GM19467 (cell line): ENCODE measurements around the gene NPSR1.
"Not testable (repeated sequence)": the region's sequence is repeated elsewhere in the genome, so short reads cannot be mapped to it uniquely, and the experiment has no call there.

Experiments
- ATAC-seq: cut with Tn5 transposase; IDR thresholded peaks from one replicate; pipeline ENCODE4 v1.9.1; 2021; ENCODE audit warnings: mild to moderate bottlenecking, moderate library complexity; ENCODE audit not compliant: unreplicated experiment

Gene NPSR1

DNA sequence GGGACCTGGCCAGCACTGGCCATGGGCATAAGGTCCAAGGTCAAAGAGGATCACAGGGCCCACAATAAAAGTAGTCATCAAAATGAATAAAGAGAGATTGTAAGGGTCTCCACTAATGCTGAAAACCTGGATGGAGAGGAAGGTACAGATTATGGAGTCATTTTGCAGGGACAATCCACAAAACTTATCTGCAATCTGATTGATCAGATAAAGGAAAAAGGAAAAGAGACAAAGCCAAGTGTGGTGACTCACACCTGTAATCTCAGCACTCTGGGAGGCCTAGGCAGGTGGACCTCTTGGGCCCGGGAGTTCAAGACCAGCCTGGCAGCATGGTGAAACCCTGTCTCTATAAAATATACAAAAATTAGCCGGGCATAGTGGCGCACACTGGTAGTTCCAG is 174.0 kb downstream of the NPSR1 start:
- ATAC-seq, result no peak

DNA sequence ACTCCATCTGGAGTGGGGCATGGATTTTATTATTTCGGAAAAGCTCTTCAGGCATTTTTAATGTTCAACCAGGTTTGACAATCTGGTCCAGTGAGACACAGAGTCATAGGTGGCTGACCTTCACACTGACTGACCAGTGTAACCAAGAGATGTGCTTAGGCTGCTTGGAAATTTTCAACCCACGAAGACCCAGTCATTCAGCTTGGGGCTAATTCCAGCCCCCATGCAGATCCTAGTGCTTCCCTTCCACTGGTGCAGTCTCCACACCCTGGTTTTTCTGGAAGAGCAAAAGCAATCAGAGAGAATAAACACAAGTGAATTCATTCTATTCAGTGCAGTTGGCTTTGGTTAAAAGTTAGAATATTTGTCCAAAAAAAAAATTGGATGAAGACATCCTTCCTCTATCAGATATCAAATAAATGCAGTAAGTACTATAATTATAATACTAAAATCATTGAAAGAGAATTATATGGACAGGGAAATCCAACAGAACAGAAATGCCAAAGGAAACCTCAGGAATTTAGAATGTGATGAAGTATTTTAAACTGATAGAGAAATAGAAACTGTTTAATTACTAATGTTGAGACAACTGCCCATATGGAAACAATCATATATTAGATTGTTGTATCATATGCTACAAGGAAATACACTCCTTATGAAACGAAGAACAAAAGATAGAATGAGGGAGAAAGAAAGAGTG is 178.0 kb downstream of the NPSR1 start:
- no peak for ATAC-seq

DNA sequence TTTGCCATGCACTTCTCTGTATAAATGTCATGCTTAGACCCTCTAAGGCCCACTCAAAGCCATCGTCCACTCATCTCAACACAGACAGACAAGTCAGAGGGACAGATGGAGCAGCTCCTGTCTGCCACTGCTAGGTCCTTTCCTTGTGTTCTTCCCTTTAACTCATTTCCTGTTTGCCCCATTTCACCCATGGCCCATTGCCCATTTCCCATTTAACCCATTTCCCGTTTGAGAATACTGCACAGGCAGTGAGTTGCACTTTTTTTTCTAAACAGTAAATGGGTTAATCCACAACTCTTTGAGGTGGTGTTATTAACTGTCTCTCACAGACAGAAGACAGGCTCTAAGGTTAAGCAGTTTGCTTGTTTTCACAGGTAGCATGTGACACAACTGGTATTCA is 179.3 kb downstream of the NPSR1 start:
- ATAC-seq, result no peak

DNA sequence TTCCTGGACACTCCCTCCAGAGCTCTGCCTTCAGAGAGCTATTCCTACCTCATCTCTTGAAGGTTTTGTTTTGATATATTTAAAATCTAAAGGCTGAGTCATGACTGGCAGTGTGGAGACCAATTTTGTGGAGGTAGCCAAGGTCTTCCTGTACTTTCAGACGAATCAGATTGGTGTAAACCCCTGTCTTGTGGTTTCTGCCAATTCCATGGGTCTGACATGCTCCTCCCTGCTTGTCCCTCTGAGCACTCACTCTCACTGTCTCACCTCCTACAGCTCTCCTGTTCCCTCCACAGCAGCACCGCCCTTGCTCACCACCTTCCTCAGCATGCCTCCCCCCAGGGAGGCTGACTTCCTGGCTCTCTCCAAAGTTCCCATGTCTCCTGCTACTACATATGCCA is 179.8 kb downstream of the NPSR1 start:
- ATAC-seq, result no peak

DNA sequence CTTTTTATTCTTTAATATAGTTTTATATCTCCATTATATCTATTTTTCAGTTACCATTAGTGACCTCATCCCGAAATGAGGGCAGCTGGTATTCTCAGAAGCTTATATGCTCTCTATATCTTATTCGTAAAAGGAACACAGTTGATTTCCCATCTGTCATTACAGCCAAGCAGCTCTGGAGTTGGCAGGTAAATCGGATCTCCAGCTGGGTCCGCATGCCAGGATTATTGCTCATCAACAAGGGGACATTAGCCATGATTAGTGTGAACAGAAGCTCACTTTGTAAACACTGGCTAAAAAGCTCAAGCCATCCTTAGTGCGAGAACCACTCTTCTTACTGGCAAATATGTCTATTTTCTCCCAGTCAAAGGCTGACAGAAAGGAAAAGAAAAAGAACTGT is 180.3 kb downstream of the NPSR1 start:
- no peak for ATAC-seq

DNA sequence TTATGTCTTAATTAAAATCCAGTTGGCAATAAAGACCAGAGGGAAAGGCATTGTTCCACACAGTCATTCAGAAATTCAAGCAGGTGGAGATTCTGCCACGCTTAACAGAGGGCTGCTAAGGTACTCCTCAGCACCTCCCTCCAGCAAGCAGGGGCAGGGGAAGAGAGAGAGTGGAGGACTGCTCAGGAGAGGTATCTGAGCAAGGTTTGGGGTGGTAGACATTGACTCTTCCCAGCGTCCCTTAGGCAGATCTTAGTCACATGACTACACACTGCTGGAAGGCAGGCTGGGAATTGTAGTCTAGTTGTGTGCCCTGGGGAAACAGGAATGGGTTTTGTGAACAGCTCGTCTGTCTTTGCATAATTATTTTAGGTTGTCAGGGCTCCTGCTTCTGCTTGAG is 181.6 kb downstream of the NPSR1 start:
- ATAC-seq, result no peak

DNA sequence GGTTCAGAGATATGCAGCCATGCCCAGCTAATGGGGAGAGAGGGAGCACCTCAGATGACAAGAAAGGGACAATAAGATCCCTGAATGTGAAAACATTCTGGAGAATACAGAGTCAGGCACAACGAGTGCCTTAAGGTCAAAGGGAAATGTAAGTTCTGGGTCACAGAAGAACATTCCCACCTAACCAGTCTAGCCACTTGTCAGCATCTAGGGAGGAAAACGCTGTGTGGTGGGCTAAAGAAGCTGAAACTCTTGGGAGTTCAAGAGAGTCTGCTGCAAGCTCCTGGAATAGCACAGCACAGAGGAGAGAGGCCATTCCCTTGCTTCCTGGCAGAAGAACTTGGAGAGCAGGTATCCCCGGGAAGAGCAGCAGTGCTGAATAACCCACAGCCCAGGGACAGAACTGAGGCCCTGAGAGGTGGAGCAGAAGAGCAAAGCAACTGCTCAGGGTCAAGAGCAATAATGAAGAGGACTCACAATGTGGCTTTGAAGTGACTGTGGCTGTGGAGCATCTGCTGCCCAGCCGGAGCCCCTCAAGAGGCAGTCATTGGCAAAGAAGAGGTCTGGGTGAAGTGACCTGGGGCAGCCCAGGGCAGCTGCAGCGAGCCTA is 182.3 kb downstream of the NPSR1 start:
- no peak for ATAC-seq

DNA sequence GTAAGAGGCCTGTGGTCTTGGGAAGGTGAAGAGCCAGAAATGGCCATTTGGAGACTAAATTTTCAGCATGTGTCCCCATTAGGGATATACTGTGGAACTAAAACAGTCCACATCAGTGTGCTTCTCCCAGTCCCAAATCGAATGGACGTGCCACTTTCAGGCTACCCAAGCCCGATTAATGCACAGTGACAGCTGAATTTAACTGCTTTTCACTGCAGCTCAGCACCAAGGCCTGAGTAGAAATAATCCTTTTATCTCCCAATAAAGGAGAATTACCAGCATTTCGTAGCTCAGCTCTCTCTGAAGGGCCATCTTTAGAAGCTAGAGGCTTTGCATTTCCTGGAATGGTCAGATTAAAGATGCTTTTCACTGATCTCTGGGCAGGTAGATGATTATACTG is 183.3 kb downstream of the NPSR1 start:
- no peak for ATAC-seq

DNA sequence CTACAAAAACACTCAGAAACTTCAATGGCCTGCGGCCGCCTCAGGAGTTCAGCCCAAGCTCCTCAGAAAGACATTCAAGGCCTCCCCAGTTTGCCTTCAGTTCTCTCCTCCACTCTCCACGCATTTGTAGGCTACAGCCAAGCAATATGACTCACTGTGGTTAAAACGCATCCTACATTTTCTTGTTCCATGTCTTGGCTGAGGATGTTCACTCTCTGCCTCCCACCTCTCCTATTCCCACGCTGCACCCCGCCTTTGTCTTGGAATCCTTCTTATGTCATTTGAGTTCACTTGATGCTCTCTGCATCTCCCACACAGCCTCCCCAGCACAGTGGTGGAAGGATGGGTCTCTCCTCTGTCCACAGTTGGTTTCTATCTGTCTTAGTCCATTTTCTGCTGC is 184.8 kb downstream of the NPSR1 start:
- no peak for ATAC-seq

DNA sequence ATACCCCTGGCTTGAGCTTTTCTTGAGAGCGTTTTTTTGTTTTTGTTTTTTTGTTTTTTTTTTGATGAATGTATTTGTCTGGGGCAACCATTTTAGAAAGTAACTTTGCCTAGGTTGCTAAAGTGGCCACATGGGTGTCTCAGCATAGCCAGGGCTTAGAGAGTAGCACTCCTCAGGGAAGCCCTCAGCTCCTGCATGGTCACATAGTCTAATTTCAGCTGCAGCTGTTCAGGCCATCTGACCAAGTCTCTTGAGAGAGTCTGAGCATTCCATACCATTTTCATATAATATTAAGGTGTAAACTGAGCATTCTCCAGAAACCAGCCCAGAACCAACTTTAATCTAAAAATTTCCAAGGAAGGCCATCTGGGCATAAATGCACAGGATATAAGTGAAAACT is 186.4 kb downstream of the NPSR1 start:
- ATAC-seq, result no peak

DNA sequence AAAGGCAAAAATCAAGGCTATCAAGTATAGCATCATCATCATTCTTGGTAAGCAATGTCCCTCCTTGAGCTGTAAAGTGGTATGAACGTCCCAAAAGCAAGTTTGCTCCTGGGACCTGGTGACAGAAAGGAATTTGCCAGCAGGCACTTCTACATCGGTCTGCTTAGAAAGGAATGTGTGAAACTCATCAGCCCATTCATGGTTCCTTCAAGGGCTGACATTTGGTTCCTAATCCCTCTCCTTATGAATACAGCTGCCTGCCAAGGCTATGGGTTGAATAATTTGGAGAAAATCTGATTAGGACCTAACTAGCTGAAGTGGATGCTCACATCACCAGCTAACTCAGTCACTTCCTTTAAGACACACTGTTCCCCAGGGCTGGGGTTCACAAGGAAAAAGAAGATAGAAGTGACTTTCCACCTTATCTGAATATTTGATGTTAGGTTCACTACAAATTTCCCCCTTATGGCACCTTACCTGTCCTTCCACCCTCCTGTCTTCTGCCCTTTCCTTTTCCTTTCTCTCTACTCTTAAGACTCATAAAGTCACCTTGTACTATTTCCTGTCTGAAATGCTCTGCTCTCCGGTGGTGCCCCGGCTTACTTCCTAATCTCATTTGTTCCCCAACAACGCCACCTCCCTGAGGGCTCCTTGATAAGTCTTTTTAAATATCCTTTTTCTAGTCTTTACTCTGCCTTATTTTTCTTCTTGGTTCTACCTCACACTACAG is 187.1 kb downstream of the NPSR1 start:
- ATAC-seq, result no peak

DNA sequence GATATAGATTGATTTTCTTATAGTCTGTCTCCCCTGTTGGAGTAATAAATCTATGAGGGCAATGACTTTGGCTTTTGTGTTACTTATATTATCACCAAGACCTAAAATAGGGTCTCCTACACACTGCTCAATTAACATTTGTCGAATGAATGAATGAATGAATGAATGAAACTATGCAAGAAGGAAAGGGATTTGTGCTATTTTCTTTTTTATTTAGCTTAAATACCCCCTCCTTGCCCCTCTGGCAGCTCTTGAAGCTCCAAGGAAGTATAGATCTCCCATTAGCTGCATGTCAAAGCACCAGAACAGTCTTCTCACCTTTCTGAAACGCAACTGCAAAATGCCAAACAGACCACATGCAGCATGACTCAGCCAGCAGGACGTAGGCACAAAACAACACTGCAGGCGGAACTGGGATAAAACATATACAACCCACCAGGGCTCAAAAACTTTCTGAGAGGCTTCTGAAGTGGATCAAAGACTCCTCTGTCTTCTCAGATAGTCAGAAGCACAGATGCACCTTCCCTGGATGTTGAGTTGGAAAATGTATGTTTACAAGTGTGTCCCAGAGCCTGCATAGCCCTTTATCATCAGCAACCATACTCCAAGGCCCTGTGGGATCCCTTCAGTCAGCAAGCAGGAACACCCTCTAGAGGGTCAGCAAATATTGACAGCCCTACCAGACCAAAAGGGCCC is 187.8 kb downstream of the NPSR1 start:
- ATAC-seq, result no peak

DNA sequence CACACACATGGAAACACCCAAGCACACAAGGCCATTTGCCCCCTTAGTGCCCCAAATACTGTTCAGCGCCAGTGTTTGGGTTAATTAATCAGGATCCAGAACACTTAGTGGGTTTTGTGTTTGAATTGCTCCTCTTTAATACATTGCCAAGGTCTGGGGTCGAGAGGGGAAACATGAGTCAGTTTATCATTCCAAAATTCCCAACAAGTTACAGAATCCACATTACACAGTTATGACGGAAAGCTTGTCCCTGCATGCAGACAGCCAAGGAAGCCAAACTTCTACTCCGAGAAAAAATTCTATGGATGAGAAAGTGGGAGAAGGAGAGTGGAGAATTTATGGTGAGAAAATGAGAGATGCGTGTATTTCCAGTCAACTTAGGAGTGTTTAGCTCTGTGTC is 189.0 kb downstream of the NPSR1 start:
- no peak for ATAC-seq

DNA sequence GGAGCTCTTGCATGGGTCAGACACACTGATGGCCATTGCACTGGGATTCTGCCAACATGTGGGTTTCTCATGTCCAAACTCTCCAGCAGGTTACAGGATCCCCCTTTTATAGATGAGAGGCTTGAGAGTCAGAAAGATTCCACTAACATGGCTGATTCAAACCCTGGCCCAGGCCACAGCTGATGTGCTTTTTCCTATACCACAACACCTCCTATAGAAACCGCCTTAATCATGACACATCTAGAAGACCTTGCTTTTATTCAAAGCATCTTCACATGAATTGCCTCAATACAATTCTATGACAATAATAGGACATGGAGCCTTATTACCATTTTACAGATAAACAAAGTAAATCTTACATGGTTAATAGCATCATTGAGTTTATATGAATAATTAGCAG is 190.7 kb downstream of the NPSR1 start:
- no peak for ATAC-seq

DNA sequence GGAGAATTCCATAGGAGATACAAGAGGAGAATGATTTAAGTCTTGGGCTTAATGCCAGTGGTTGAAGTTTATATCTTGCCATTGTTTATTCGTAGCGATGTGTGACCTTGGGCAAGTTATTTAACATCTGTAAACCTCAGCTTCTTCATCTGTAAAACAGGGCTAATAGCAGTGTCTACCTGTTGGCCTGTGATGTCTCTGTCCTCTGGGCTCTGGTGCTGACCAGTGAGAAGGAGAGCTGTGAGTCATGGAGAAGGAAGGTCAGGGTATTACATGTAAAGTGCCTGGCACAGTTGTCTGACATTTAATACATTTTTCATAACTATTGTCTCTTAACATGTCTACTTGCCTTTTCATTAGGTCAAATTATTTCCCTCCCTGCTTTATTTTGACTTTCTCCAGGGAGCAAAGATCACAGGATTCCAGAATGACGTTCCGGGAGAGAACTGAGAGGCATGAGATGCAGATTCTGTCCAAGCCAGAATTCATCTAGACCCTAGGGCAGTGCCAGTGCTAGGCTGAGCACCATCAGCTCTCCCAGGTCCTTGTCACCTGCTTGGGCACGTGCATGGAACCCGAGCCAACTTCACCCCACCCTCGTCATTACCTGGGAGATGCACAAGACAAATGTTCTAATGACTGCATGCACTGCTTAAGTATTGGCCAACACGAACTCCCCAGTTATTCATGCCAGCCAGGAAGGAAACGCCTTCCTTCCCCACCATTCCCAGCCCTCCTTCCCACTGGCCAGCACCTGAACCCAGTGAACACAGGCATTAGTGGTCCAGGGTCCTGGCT is 191.3 kb downstream of the NPSR1 start:
- ATAC-seq, result no peak

DNA sequence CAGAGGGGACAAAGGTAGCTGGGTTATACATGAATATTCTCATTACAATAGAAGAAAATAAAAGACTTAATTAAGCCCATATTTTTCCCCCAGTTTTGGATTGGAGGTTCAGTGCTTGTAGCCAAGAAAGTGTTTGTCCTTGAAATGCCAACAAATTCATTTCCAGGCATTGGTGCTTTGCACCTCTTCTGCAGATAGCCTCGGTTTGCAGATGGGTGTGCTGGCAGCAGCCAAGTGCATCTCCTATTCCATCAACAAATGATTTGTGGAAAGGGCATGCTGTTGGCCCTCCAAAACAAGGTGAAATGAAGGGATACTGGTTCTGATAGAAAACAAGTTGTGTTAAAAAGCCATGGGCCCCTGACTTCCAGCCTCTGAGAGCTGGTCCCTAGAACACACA is 192.0 kb downstream of the NPSR1 start:
- ATAC-seq, result no peak

DNA sequence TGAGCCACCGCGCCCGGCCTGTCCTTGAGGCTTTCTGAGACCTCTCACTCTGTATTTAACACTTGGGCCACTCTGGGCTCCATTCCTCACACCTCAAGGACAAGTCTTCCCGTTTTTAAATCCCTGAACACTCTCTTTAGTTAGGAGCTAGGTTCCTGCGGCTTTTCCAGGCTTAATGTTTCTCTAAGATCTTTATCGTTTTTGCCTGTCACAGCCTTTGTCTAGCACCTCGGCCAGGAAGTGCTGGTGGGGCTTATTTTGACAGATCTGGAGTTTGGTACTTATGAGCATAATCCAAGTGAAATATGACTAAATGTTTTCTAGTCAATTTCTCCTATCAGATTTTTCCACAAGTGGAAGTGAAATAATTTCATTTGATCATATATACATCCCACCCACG is 192.7 kb downstream of the NPSR1 start:
- no peak for ATAC-seq

DNA sequence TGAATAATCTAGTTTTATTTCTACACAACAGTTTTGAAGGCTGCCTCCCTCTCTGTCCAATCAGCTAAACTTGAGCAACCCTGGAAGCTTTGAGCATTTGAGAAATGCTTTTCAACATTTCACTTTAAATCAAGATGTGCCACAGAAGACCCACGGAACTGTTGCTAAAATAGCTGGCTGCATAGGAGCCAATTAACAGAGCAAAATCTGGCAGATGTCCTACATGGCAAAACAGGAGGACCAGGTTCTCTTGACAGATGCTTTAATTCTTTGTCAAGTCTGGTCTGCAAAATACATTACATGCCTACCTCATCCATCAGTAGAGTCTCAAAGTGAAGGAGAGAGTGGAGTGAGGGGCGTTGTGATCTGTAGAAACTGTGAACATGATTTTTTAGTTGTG is 193.4 kb downstream of the NPSR1 start:
- no peak for ATAC-seq

DNA sequence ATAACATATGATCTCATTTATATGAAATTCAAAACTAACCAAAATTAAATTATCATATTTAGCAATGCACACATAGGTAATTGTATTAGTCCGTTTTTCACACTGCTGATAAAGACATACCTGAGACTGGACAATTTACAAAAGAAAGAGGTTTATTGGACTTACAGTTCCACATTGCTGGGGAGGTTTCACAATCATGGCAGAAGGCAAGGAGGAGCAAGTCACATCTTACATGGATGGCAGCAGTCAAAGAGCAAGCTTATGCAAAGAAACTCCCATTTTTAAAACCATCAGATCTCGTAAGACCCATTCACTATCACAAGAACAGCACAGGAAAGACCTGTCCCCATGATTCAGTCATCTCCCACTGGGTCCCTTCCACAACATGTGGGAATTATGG is 200.4 kb downstream of the NPSR1 start:
- ATAC-seq, result not testable (repeated sequence)

DNA sequence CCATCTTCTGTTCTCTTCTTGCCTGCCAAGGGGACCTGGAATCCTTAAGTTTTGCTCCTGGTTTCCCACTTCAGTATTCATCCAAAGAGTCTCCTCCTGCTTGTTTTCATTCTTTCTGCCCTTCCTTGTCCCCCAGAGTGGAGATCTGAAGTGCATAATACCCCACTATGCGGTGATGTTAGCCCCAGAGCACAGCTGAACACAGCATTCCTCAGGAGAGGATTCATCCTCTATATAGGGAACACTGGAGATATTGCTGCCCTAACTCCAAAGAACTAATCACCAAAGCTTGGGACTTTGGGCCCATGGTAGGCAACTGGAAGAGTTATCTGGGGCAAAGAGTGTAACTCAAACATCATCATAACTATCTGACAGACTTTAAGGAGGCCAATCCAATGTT is 201.3 kb downstream of the NPSR1 start:
- ATAC-seq, result not testable (repeated sequence)

DNA sequence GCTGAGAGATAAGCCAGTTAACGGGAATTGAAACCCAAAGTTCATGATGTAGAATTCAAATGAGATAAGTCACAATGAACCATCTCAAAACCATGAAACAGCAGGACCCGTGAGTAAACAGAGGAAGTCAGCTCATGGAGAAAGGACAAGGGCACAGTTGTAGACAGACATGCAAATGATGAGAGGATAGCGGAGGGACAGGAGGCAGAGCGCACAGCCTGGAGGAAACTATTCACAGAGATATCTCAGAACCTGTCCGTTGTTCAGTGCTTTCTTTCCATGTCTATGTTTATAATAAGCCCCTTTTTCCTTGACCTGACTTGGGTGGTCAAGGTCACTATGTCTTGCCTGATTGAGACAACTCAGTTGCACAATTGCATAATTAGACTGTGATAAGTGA is 208.2 kb downstream of the NPSR1 start:
- not testable (repeated sequence) for ATAC-seq
